Lower leg skin (tissue), 3 donors: ENCODE data around the gene KIRREL3.

Experiments
- POLR2A ChIP-seq, 2 donors: fragments of 450-650 bp; IDR thresholded peaks; one replicate each; pipeline ENCODE4 v1.6.1; 2016 to 2017; ENCODE audit warnings: antibody characterized with exemption in 2 of 2, mild to moderate bottlenecking in 1 of 2, moderate library complexity in 1 of 2
- TF ChIP-seq, protein P1 (sequence below), 3 donors: fragments of 450-650 bp; IDR thresholded peaks; one replicate each; pipeline ENCODE4 v1.5.1; 2016; ENCODE audit warnings: antibody characterized with exemption in 3 of 3, mild to moderate bottlenecking in 3 of 3, moderate library complexity in 2 of 3

DNA sequence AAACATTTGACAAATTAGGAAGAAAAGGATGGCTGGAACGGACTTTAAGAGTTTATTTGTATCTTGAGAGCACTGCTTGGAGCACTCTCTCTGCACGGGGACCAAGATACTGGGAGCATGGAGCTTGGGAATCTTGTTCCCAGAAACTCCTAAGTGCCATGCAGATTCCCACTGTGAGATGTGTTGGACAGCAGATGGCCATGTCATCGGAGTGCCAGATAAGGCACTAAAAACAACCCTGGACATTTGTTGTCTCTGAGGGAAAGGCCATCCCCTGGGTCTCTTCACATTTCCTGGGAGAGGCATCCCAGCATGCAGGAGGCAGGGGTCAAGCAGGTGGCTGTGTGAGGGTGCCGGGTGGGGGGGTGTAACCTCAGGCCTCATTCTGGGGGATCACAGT lies 2.9 kb downstream of the KIRREL3 start:
- no peak for TF ChIP-seq POLR2A (IDR thresholded peaks at IDR 0.05)
- TF ChIP-seq, protein P1, sequence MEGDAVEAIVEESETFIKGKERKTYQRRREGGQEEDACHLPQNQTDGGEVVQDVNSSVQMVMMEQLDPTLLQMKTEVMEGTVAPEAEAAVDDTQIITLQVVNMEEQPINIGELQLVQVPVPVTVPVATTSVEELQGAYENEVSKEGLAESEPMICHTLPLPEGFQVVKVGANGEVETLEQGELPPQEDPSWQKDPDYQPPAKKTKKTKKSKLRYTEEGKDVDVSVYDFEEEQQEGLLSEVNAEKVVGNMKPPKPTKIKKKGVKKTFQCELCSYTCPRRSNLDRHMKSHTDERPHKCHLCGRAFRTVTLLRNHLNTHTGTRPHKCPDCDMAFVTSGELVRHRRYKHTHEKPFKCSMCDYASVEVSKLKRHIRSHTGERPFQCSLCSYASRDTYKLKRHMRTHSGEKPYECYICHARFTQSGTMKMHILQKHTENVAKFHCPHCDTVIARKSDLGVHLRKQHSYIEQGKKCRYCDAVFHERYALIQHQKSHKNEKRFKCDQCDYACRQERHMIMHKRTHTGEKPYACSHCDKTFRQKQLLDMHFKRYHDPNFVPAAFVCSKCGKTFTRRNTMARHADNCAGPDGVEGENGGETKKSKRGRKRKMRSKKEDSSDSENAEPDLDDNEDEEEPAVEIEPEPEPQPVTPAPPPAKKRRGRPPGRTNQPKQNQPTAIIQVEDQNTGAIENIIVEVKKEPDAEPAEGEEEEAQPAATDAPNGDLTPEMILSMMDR (IDR thresholded peaks at IDR 0.05): no peak
